Measurements from ENCODE around the gene HGD.

DNA sequence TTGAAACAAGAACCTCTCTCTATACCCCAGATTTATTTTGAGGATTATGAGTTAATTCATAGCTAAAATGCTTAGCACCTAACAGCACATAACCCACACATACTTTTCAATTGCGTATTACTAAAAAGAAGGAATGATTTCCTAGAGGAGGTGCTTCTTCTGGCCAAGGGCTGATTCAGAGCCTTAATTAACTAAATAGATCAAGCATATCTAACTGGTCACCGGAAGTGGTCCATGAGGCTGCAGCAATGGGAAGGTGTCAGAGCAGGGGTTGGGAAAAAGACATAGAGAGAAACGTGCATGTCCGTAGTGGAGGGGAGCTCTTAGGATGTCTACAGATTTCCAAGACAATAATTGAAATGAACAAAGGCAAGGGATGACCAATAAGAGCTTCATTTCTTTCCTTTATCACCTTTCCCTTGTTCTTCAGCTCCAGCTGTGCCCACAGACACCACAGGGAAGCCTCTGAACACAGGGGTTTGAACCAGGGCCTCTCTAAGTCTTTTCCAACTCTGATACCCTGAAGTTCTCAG, 467 bp downstream of the HGD start:
- TF ChIP-seq, protein P1, sequence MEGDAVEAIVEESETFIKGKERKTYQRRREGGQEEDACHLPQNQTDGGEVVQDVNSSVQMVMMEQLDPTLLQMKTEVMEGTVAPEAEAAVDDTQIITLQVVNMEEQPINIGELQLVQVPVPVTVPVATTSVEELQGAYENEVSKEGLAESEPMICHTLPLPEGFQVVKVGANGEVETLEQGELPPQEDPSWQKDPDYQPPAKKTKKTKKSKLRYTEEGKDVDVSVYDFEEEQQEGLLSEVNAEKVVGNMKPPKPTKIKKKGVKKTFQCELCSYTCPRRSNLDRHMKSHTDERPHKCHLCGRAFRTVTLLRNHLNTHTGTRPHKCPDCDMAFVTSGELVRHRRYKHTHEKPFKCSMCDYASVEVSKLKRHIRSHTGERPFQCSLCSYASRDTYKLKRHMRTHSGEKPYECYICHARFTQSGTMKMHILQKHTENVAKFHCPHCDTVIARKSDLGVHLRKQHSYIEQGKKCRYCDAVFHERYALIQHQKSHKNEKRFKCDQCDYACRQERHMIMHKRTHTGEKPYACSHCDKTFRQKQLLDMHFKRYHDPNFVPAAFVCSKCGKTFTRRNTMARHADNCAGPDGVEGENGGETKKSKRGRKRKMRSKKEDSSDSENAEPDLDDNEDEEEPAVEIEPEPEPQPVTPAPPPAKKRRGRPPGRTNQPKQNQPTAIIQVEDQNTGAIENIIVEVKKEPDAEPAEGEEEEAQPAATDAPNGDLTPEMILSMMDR (IDR thresholded peaks at IDR 0.05), result no peak
- TF ChIP-seq EP300 (IDR thresholded peaks at IDR 0.05) (no peak), POLR2A (IDR thresholded peaks at IDR 0.05) (no peak)
